Measurements from ENCODE around the gene MYBBP1A. TPM values are rescaled to one million over a fixed set of nuclear protein-coding genes. Genes with fewer than 3 reads are reported as not detected.

Gene MYBBP1A
- total and polyA plus RNA-seq, 2 experiments from 2014 or later, result 70.7 to 213 TPM

GRCh38 chr17:4574448-4575045 is 19.4 kb upstream of the MYBBP1A start:
- Histone ChIP-seq H3K79me2 (replicated peaks; ENCODE audit: insufficient read depth) (no peaks in the 10 kb centered on the region), H2AFZ (no peak overlapping the region), H3K4me1 (ENCODE audit: insufficient read depth) (peaks cover 22% of the 10 kb centered on the region), H3F3A (replicated peaks; ENCODE audit: low read depth) (no peaks in the 10 kb centered on the region), H3K27me3 (ENCODE audit: insufficient read depth) (no peaks in the 10 kb centered on the region), H3K9me2 (ENCODE audit: insufficient read depth) (no peaks in the 10 kb centered on the region), H3K4me2 (no peak overlapping the region), H3K4me3 (no peak overlapping the region), H3K27ac (ENCODE audit: low read depth) (no peak overlapping the region), H4K20me1 (replicated peaks; ENCODE audit: insufficient read depth) (no peaks in the 10 kb centered on the region), H3K36me3 (ENCODE audit: insufficient read depth) (no peaks in the 10 kb centered on the region)
- Mint-ChIP-seq H3K36me3 (ENCODE audit: low read depth) (peaks cover 3% of the 10 kb centered on the region; the same call in 1 of the 3 replicates), H3K27ac (no peak overlapping the region), H3K4me1 (peaks cover 29% of the 10 kb centered on the region), H3K4me3 (no peak overlapping the region), H3K27me3 (ENCODE audit: insufficient read depth, low read depth, poor library complexity) (peaks cover 6% of the 10 kb centered on the region), H3K9me3 (peaks cover 5% of the 10 kb centered on the region; the same call in 2 of the 3 replicates)
- DNase-seq (ENCODE audit: low spot score) (no peak), ATAC-seq (no peak)
- TF ChIP-seq EZH2 (IDR thresholded peaks at IDR 0.05; ENCODE audit: low read depth, unreplicated experiment), result no peak
- no peak for TF ChIP-seq NANOG (IDR thresholded peaks at IDR 0.05; ENCODE audit: borderline replicate concordance)
- no peak for TF ChIP-seq ZNF114 (CRISPR knock-in tag; IDR thresholded peaks at IDR 0.05)
- no peak for TF ChIP-seq JUNB (IDR thresholded peaks at IDR 0.05; ENCODE audit: unreplicated experiment)
- no peak for TF ChIP-seq EZH2phosphoT487 (IDR thresholded peaks at IDR 0.05; ENCODE audit: unreplicated experiment)
- TF ChIP-seq CTCF (conservative IDR thresholded peaks at IDR 0.05; ENCODE audit: low read depth in 2 of 2), result no peak

GRCh38 chr17:4573669-4574068 is 18.5 kb upstream of the MYBBP1A start:
- no peaks in the 10 kb centered on the region for H3F3A ChIP-seq (replicated peaks; ENCODE audit: low read depth)
- Mint-ChIP-seq H3K4me3 (no peak overlapping the region), H3K4me1 (peaks cover 37% of the 10 kb centered on the region), H3K27ac (no peak overlapping the region), H3K36me3 (ENCODE audit: low read depth) (peaks cover 3% of the 10 kb centered on the region; the same call in 1 of the 3 replicates), H3K9me3 (peaks cover 5% of the 10 kb centered on the region; the same call in 2 of the 3 replicates), H3K27me3 (ENCODE audit: insufficient read depth, low read depth, poor library complexity) (peaks cover 6% of the 10 kb centered on the region)
- no peaks in the 10 kb centered on the region for H4K20me1 ChIP-seq (replicated peaks; ENCODE audit: insufficient read depth)
- no peak overlapping the region for H3K27ac ChIP-seq (ENCODE audit: low read depth)
- H3K9me2 ChIP-seq (ENCODE audit: insufficient read depth), result no peaks in the 10 kb centered on the region
- peaks cover 22% of the 10 kb centered on the region for H3K4me1 ChIP-seq (ENCODE audit: insufficient read depth)
- ATAC-seq (no peak), DNase-seq (ENCODE audit: low spot score) (no peak)
- H3K36me3 ChIP-seq (ENCODE audit: insufficient read depth), result no peaks in the 10 kb centered on the region
- H3K79me2 ChIP-seq (replicated peaks; ENCODE audit: insufficient read depth), result no peaks in the 10 kb centered on the region
- no peaks in the 10 kb centered on the region for H3K27me3 ChIP-seq (ENCODE audit: insufficient read depth)
- no peak overlapping the region for H2AFZ ChIP-seq
- no peak overlapping the region for H3K4me3 ChIP-seq
- H3K4me2 ChIP-seq, result no peak overlapping the region
- no peak for TF ChIP-seq EZH2phosphoT487 (IDR thresholded peaks at IDR 0.05; ENCODE audit: unreplicated experiment)
- TF ChIP-seq ZNF331 (CRISPR knock-in tag; IDR thresholded peaks at IDR 0.05; ENCODE audit: low read depth), result no peak
- TF ChIP-seq POLR2AphosphoS5 (IDR thresholded peaks at IDR 0.05; ENCODE audit: low read depth), result no peak
- TF ChIP-seq ZNF114 (CRISPR knock-in tag; IDR thresholded peaks at IDR 0.05), result no peak
- TF ChIP-seq REST (IDR thresholded peaks at IDR 0.05; ENCODE audit: unreplicated experiment), result no peak
- TF ChIP-seq NANOG (IDR thresholded peaks at IDR 0.05; ENCODE audit: borderline replicate concordance), result no peak
- no peak for TF ChIP-seq JUNB (IDR thresholded peaks at IDR 0.05; ENCODE audit: unreplicated experiment)
- TF ChIP-seq EZH2 (IDR thresholded peaks at IDR 0.05; ENCODE audit: low read depth, unreplicated experiment), result no peak
